HEK293T (cell line): ENCODE data around the gene ANXA7.

ENCODE experiments used
- CTCF ChIA-PET: fragments of 350-600 bp; formaldehyde crosslinking; extraction: SDS; loops from one replicate; lab custom pipeline; 2021; ENCODE audit warnings: antibody characterized with exemption, inconsistent platforms; lab: Yijun Ruan, JAX
- POLR2A ChIA-PET: fragments of 350-600 bp; formaldehyde crosslinking; extraction: SDS; loops from one replicate; lab custom pipeline; 2020; ENCODE audit warnings: antibody characterized with exemption, inconsistent platforms; lab: Yijun Ruan, JAX
- DNase-seq: peaks from one replicate; pipeline ENCODE4 v3.0.0; 2012; ENCODE audit warnings: mixed read lengths; ENCODE audit errors: extremely low spot score
- ARNT ChIP-seq: fragments of 450-650 bp; IDR thresholded peaks from 2 replicates; pipeline ENCODE4 v1.6.1; 2017; ENCODE audit warnings: mild to moderate bottlenecking
- BHLHE40 ChIP-seq: fragments of 450-650 bp; IDR thresholded peaks from 2 replicates; pipeline ENCODE4 v1.6.1; 2016; ENCODE audit warnings: mild to moderate bottlenecking, moderate library complexity, borderline replicate concordance
- CTBP1 ChIP-seq: fragments of 450-650 bp; IDR thresholded peaks from 2 replicates; pipeline ENCODE4 v1.6.1; 2016; ENCODE audit warnings: borderline replicate concordance
- ELF4 ChIP-seq: fragments of 450-650 bp; IDR thresholded peaks from 2 replicates; pipeline ENCODE4 v1.6.1; 2017; ENCODE audit warnings: antibody characterized with exemption
- FOXA1 ChIP-seq: fragments of 450-650 bp; IDR thresholded peaks from 2 replicates; pipeline ENCODE4 v1.6.1; 2016; ENCODE audit warnings: mild to moderate bottlenecking
- FOXK2 ChIP-seq: fragments of 450-650 bp; IDR thresholded peaks from 2 replicates; pipeline ENCODE4 v1.6.1; 2016; ENCODE audit warnings: mild to moderate bottlenecking
- FOXM1 ChIP-seq: fragments of 450-650 bp; IDR thresholded peaks from 2 replicates; pipeline ENCODE4 v1.6.1; 2017; ENCODE audit warnings: mild to moderate bottlenecking, borderline replicate concordance
- HDGF ChIP-seq: fragments of 450-650 bp; IDR thresholded peaks from 2 replicates; pipeline ENCODE4 v1.6.1; 2017; ENCODE audit warnings: antibody characterized with exemption, borderline replicate concordance
- L3MBTL2 ChIP-seq: fragments of 450-650 bp; conservative IDR thresholded peaks from 2 replicates; pipeline ENCODE4 v1.6.1; 2016; ENCODE audit warnings: mild to moderate bottlenecking
- LEF1 ChIP-seq: fragments of 450-650 bp; IDR thresholded peaks from 2 replicates; pipeline ENCODE4 v1.6.1; 2017; ENCODE audit warnings: mild to moderate bottlenecking, borderline replicate concordance
- NFRKB ChIP-seq: fragments of 450-650 bp; IDR thresholded peaks from 2 replicates; pipeline ENCODE4 v1.6.1; 2016; ENCODE audit warnings: mild to moderate bottlenecking, moderate library complexity
- PKNOX1 ChIP-seq: fragments of 450-650 bp; IDR thresholded peaks from 2 replicates; pipeline ENCODE4 v1.6.1; 2016
- SP1 ChIP-seq: fragments of 450-650 bp; IDR thresholded peaks from 2 replicates; pipeline ENCODE4 v1.6.1; 2017
- SUZ12 ChIP-seq: fragments of 450-650 bp; IDR thresholded peaks from 2 replicates; pipeline ENCODE4 v1.6.1; 2016; ENCODE audit warnings: mild to moderate bottlenecking
- TARDBP ChIP-seq: fragments of 450-650 bp; IDR thresholded peaks from 2 replicates; pipeline ENCODE4 v1.6.1; 2016
- ZNF384 ChIP-seq: fragments of 450-650 bp; IDR thresholded peaks from 2 replicates; pipeline ENCODE4 v1.6.1; 2016

The ANXA7 gene

GRCh38 chr10:73413528-73414229 is at the start of gene ANXA7:
Gene ANXA7, minus strand, starts transcription at chr10:73414058. Its CDS starts 13,202 bp downstream, at chr10:73400856.
- ChIA-PET CTCF (interaction anchor here (1.2 kb wide), 1 partner anchor 78 kb away, joined by 6 read pairs; no protein-coding TSS in a partner anchor), POLR2A (interaction anchor here (0.7 to 1.9 kb wide), 7 partner anchors 12 to 167 kb away, joined by 3 to 8 read pairs (median 3); partner anchors contain the start of genes DNAJC9 and PPP3CB)
- TF ChIP-seq FOXM1 (no peak), SP1 (no peak), CTBP1 (no peak), TARDBP (no peak), ZNF384 (no peak), FOXK2 (no peak), L3MBTL2 (no peak), NFRKB (no peak), LEF1 (no peak), HDGF (no peak), BHLHE40 (no peak), FOXA1 (no peak), ARNT (no peak), PKNOX1 (no peak), SUZ12 (no peak), ELF4 (no peak)
- DNase-seq, result peak; percentile 96

- ChIA-PET POLR2A (no interaction called here), CTCF (no interaction called here)
- TF ChIP-seq CTBP1, result no peak
- no peak for DNase-seq
Observed at GRCh38 chr10:73460897-73461296, 47.0 kb upstream of the ANXA7 start.

DNA sequence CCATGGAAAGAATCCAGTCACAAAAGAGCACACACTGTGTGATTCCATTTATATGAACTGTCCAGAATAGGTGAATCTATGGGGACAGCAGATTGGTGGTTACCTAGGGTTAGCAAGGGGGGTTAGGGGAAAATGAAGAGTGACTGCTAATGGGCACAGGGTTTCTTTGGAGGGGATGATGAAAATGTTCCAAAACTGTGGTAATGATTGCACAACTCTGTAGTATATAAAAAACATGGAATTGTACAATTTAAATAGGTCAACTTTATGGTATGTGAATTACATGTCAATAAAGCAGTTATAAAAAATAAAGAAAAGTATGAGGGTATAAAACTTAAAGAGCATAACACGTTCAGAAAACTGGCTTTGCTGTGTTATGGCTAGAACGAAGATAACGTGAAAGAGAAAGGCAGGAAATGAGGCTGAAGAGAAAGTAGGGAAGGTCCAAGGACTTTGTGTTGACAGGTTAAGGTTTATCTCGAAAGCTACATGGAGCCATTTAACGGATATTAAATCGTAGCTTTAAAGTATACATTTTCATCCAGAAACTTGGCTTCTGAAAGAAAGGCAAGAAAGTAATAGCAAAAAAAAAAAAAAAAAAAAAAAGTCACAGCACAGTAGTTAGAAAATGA is 45.9 kb upstream of the ANXA7 start:
- POLR2A ChIA-PET, result no interaction called here
- CTCF ChIA-PET, result no interaction called here

GRCh38 chr10:73456187-73456890 is 42.5 kb upstream of the ANXA7 start:
- POLR2A ChIA-PET, result no interaction called here

More for the DNA sequence above, 45.9 kb upstream of the ANXA7 start:
- no peak for TF ChIP-seq TARDBP
- no peak for TF ChIP-seq ELF4
- TF ChIP-seq HDGF, result no peak
- TF ChIP-seq PKNOX1, result no peak
- no peak for TF ChIP-seq CTBP1
- no peak for TF ChIP-seq ARNT
- TF ChIP-seq ZNF384, result no peak
- no peak for TF ChIP-seq SUZ12
- TF ChIP-seq SP1, result no peak
- TF ChIP-seq FOXM1, result no peak
- TF ChIP-seq BHLHE40, result no peak
- no peak for TF ChIP-seq NFRKB
- no peak for TF ChIP-seq FOXK2
- no peak for TF ChIP-seq L3MBTL2
- no peak for TF ChIP-seq LEF1
- no peak for DNase-seq

GRCh38 chr10:73449113-73449512 is 35.3 kb upstream of the ANXA7 start:
- no peak for TF ChIP-seq LEF1
- TF ChIP-seq CTBP1, result no peak
- TF ChIP-seq ELF4, result no peak
- TF ChIP-seq FOXM1, result no peak
- no peak for TF ChIP-seq SP1
- TF ChIP-seq ARNT, result no peak
- no peak for TF ChIP-seq NFRKB
- TF ChIP-seq BHLHE40, result no peak
- no peak for TF ChIP-seq FOXK2
- TF ChIP-seq FOXA1, result no peak
- TF ChIP-seq L3MBTL2, result no peak
- no peak for TF ChIP-seq TARDBP
- no peak for TF ChIP-seq HDGF
- no peak for TF ChIP-seq ZNF384
- no peak for TF ChIP-seq SUZ12
- TF ChIP-seq PKNOX1, result no peak
- ChIA-PET CTCF (no interaction called here), POLR2A (no interaction called here)
- DNase-seq, result no peak

More at GRCh38 chr10:73456187-73456890, 42.5 kb upstream of the ANXA7 start:
- TF ChIP-seq FOXA1, result no peak
- TF ChIP-seq L3MBTL2, result no peak
- no peak for TF ChIP-seq LEF1
- TF ChIP-seq FOXM1, result no peak
- no peak for TF ChIP-seq BHLHE40
- no peak for TF ChIP-seq FOXK2
- no peak for TF ChIP-seq NFRKB
- TF ChIP-seq PKNOX1, result no peak
- no peak for TF ChIP-seq SUZ12
- no peak for TF ChIP-seq TARDBP
- no peak for TF ChIP-seq ARNT
- TF ChIP-seq HDGF, result no peak
- no peak for TF ChIP-seq ELF4
- no peak for TF ChIP-seq CTBP1
- TF ChIP-seq ZNF384, result no peak
- TF ChIP-seq SP1, result no peak
- DNase-seq, result no peak
- CTCF ChIA-PET, result no interaction called here
